ENCODE results near the gene HOXD4. TPM values are rescaled to one million over a fixed set of nuclear protein-coding genes. Genes with fewer than 3 reads are reported as not detected.

The HOXD4 gene
- total RNA-seq, 1 donor from 2014 or later = 1.3 TPM

DNA sequence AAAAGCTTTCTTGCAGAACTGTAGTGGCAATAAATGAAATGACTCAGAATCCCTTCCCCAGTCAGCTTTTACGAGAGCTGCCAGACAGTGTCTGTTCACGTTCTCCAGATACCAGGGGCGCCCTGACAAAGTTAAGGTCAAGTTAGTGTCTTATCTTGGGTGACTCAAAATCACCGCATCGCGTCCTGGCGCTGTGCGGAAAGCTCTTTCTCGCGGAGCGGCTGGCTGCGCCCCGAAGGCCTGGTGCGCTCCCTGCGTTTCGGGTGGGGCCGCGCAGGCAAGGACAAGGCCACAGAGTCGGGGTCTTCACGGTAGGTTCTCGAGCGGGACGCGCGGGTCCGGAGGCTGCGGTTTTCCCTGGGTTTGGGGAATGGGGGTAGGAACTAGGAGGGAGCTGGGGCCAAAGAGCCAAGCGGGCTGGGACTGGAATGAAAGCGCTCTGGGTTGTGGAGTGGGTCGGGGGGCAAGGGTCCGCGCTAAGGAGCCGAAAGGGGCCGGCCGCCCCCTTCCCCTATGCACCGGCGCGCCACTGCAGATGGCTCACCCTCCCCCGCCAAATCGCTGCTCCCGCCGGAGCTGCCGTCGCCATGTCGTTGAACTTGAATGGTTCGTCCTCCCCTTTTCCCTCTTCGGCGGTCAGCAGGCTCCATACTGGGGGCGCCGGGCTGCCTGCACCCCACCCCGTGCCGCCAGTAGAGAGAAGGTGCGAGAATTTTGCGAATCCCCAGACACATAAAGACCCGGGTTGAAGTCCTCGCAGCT, 46.9 kb upstream of the HOXD4 start:
- peaks cover 12% of the 10 kb centered on the region for H3K4me1 Mint-ChIP-seq
- H3K27ac Mint-ChIP-seq (ENCODE audit: unreplicated experiment) = no peak overlapping the region
- DNase-seq (ENCODE audit: low read depth, low spot score) = no peak
- peaks cover 93% of the 10 kb centered on the region for H3K27me3 Mint-ChIP-seq (ENCODE audit: low read depth)
- no peaks in the 10 kb centered on the region for H3K9me3 Mint-ChIP-seq
- H3K36me3 Mint-ChIP-seq (ENCODE audit: low read depth) = peaks cover 4% of the 10 kb centered on the region
- TF ChIP-seq, protein P1, sequence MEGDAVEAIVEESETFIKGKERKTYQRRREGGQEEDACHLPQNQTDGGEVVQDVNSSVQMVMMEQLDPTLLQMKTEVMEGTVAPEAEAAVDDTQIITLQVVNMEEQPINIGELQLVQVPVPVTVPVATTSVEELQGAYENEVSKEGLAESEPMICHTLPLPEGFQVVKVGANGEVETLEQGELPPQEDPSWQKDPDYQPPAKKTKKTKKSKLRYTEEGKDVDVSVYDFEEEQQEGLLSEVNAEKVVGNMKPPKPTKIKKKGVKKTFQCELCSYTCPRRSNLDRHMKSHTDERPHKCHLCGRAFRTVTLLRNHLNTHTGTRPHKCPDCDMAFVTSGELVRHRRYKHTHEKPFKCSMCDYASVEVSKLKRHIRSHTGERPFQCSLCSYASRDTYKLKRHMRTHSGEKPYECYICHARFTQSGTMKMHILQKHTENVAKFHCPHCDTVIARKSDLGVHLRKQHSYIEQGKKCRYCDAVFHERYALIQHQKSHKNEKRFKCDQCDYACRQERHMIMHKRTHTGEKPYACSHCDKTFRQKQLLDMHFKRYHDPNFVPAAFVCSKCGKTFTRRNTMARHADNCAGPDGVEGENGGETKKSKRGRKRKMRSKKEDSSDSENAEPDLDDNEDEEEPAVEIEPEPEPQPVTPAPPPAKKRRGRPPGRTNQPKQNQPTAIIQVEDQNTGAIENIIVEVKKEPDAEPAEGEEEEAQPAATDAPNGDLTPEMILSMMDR (conservative IDR thresholded peaks at IDR 0.05) = no peak
- no peak overlapping the region for H3K4me3 Mint-ChIP-seq

DNA sequence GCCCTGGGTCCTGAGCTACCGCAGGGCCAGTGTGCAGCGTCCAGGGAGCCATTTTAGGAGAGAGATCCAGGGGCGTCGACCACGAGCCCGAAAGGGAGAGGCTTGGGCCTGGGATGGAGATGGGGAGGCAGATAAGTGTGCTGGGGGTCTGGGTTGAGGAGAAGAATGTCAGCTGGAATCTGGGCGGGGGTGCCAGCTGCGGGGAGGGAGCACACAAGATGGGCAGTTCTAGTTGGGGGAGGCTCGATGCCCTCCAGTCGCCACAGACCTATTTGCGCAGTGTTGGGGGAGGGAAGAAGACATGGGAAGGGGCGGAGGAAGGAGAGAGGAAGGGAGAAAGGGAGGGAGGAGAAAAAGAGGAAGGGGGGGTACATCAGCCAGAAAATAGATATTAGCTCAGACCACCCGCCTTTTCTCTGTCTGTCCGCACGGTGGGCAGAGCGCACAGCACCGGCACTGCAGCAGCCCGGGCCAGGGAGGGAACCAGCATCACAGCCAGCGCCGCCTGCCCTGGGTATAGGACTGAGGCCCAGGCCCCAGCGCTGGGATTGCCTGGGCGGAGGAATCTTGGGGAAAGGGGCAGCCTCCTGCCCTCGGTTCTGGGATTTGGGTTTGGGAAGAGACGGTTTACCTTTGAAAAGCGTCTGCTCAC, 46.1 kb upstream of the HOXD4 start:
- TF ChIP-seq, protein P1 (conservative IDR thresholded peaks at IDR 0.05) = no peak
- no peak for DNase-seq (ENCODE audit: low read depth, low spot score)
- no peak overlapping the region for H3K27ac Mint-ChIP-seq (ENCODE audit: unreplicated experiment)
- peaks cover 4% of the 10 kb centered on the region for H3K36me3 Mint-ChIP-seq (ENCODE audit: low read depth)
- H3K27me3 Mint-ChIP-seq (ENCODE audit: low read depth) = peaks cover 93% of the 10 kb centered on the region
- peaks cover 13% of the 10 kb centered on the region for H3K4me1 Mint-ChIP-seq
- H3K4me3 Mint-ChIP-seq = no peak overlapping the region
- H3K9me3 Mint-ChIP-seq = no peaks in the 10 kb centered on the region

DNA sequence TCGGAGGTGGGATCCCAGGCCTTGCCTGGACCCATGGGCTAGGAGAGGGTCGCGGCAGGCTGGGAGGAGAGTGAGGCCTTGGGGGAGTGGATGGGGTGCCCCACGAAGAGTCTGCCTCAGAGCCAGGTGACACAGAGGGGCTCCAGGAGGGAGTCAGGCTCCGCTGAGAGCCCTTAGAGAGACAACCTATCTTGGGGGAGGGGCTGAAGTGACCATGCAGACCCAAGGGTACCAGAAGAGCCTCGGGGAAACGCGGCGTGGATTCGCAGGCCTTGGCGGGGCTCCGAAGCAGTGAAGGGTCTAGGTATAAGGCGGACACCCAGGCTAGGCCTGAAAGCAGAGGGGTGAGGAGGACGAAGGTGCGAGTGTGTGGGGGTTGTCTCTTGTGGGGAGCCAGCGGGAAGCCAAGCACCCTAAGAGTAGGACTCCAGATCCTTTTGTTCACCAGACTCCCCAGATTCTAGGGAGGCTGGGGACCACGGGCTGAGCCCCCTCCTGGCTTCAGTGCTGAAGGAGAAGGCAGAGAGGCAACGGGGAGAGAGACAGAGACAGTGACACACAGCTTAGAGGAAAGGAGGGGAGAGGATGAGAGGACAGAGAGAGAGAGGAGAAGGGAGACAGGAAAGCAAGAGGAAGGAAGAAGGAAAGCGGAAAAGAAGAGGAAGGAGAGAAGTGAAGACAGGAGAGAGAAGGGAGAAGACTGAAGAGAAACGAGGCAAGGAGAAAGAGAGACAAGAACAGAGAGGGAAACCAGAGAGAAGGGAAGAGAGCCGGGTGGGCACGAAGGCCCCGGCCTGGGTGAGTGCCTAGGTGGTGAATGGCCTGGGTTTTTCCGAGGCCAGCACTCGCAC, 45.4 kb upstream of the HOXD4 start:
- Mint-ChIP-seq H3K4me1 (peaks cover 13% of the 10 kb centered on the region), H3K27ac (ENCODE audit: unreplicated experiment) (no peak overlapping the region), H3K4me3 (peak overlapping the region; percentile 5)

GRCh38 chr2:176106581-176107539, 44.5 kb upstream of the HOXD4 start, which contains the start of gene HOXD11:
Gene HOXD11 (plus strand): TSS chr2:176107280. CDS start chr2:176107356, 76 bp downstream.
- Mint-ChIP-seq H3K27me3 (ENCODE audit: low read depth) (peaks cover 93% of the 10 kb centered on the region), H3K4me1 (peaks cover 13% of the 10 kb centered on the region), H3K9me3 (no peaks in the 10 kb centered on the region), H3K27ac (ENCODE audit: unreplicated experiment) (no peak within 1 kb of the TSS), H3K36me3 (ENCODE audit: low read depth) (peaks cover 7% of the 10 kb centered on the region), H3K4me3 (peak within 1 kb of the TSS; percentile 23)
- no peak for DNase-seq (ENCODE audit: low read depth, low spot score)
- TF ChIP-seq, protein P1 (conservative IDR thresholded peaks at IDR 0.05) = no peak

More for the DNA sequence above, 45.4 kb upstream of the HOXD4 start:
- TF ChIP-seq, protein P1 (conservative IDR thresholded peaks at IDR 0.05) = no peak
- Mint-ChIP-seq H3K27me3 (ENCODE audit: low read depth) (peaks cover 93% of the 10 kb centered on the region), H3K9me3 (no peaks in the 10 kb centered on the region), H3K36me3 (ENCODE audit: low read depth) (peaks cover 4% of the 10 kb centered on the region)
- DNase-seq (ENCODE audit: low read depth, low spot score) = no peak

Data from neural crest cell (in vitro differentiated cells).